Effector memory CD4-positive, alpha-beta T cell (primary cell): ENCODE measurements around the gene PADI6.

ENCODE experiments used
- DNase-seq, 3 donors: peaks; one replicate each; pipeline ENCODE4 v3.0.0-alpha.2; 2020
- H3K27ac ChIP-seq: 2 replicates; pipeline ENCODE4 v1.7.0; 2013; ENCODE audit warnings: mild to moderate bottlenecking, low read length, moderate library complexity; ENCODE audit not compliant: insufficient read depth, poor library complexity, severe bottlenecking
- H3K27me3 ChIP-seq: replicated peaks from 2 replicates; pipeline ENCODE4 v1.7.0; 2013; ENCODE audit warnings: mild to moderate bottlenecking, low read length; ENCODE audit not compliant: insufficient read depth, control insufficient read depth, poor library complexity, severe bottlenecking
- H3K36me3 ChIP-seq: 2 replicates; pipeline ENCODE4 v1.7.0; 2013; ENCODE audit warnings: mild to moderate bottlenecking, low read length, moderate library complexity; ENCODE audit not compliant: control insufficient read depth, insufficient read depth
- H3K4me1 ChIP-seq: 2 replicates; pipeline ENCODE4 v1.7.0; 2013; ENCODE audit warnings: low read length, mild to moderate bottlenecking; ENCODE audit not compliant: control insufficient read depth, insufficient read depth, poor library complexity, severe bottlenecking
- H3K4me3 ChIP-seq: 2 replicates; pipeline ENCODE4 v1.7.0; 2013; ENCODE audit warnings: low read length, low read depth, mild to moderate bottlenecking; ENCODE audit not compliant: insufficient read depth, poor library complexity, severe bottlenecking
- H3K9me3 ChIP-seq: 2 replicates; pipeline ENCODE4 v1.7.0; 2013; ENCODE audit warnings: mild to moderate bottlenecking, low read length, moderate library complexity; ENCODE audit not compliant: control insufficient read depth
- total RNA-seq, 3 donors: gene quantifications; one replicate each; lab custom pipeline; 2026; lab: John Stamatoyannopoulos, UW

PADI6 gene
- total RNA-seq, result 0 reads per million in 3 donors

DNA sequence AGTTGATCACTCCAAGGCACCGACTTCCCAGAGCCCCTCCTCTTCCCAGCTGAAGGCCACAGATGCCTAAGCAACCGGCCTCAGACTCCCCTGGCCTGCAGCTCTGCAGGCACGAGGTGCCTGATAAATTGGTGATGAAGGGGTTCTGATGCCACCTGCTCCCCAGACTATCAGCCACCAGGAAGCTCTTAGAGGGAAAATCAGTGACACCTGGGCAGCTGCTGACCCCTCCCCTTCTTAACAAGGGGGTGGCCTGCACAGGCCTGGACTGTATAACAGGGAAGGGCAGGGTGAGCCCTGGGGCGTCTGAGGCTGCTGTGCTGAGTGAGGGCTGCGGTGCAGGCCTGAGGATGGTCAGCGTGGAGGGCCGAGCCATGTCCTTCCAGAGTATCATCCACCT is at the start of gene PADI6:
PADI6 (plus strand) TSS at position 301 of the 400 bp plus-strand sequence; CDS start at position 351, 50 bp downstream.
- H3K36me3 ChIP-seq, result no peaks in the 10 kb centered on the region
- H3K9me3 ChIP-seq, result no peaks in the 10 kb centered on the region
- H3K27ac ChIP-seq, result no peak within 1 kb of the TSS
- no peak within 1 kb of the TSS for H3K4me3 ChIP-seq
- H3K4me1 ChIP-seq, result no peaks in the 10 kb centered on the region
- DNase-seq, result no peak
- no peaks in the 10 kb centered on the region for H3K27me3 ChIP-seq

GRCh38 chr1:17328855-17329254 is 43.1 kb upstream of the PADI6 start:
- DNase-seq, result no peak
- Histone ChIP-seq H3K27ac (no peak overlapping the region), H3K9me3 (no peaks in the 10 kb centered on the region), H3K27me3 (no peaks in the 10 kb centered on the region), H3K36me3 (no peaks in the 10 kb centered on the region), H3K4me3 (no peak overlapping the region), H3K4me1 (no peaks in the 10 kb centered on the region)

DNA sequence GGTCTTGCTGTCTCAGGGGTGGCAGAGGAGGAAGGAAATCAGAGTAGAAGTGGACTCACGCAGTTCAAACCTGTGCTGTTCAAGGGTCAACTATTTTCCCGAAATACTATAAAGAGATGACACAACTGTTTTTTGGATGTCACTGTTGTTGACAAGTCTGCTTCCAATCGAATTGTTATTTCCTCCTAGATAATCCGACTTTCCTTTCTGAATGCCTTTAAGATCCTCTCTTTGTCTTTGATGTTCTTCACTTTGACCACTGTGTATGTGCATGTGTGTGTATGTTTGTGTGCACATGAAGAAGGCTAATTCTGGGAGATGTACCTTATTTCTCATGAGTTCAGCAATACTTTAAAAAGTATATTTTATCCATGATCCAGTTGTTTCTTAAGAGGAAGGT is 42.4 kb upstream of the PADI6 start:
- H3K36me3 ChIP-seq, result no peaks in the 10 kb centered on the region
- no peak overlapping the region for H3K4me3 ChIP-seq
- no peak overlapping the region for H3K27ac ChIP-seq
- H3K9me3 ChIP-seq, result no peaks in the 10 kb centered on the region
- H3K27me3 ChIP-seq, result no peaks in the 10 kb centered on the region
- DNase-seq, result no peak
- H3K4me1 ChIP-seq, result no peaks in the 10 kb centered on the region

DNA sequence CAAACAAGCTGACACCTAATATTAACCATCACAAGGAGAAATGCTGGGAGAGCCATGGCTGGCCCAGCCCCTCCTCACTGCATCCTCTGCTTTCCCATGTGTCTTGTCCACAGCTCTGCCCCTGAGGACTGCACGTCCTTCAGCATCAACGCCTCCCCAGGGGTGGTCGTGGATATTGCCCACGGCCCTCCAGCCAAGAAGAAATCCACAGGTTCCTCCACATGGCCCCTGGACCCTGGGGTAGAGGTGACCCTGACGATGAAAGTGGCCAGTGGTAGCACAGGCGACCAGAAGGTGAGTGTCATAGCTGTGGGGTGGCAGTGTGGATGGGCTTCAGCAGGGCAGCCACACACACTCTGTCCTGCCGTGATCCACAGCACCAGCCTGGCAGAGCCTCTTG is 41.1 kb upstream of the PADI6 start:
- Histone ChIP-seq H3K27ac (no peak overlapping the region), H3K36me3 (no peaks in the 10 kb centered on the region), H3K9me3 (no peaks in the 10 kb centered on the region), H3K27me3 (no peaks in the 10 kb centered on the region), H3K4me1 (no peaks in the 10 kb centered on the region), H3K4me3 (no peak overlapping the region)
- no peak for DNase-seq

GRCh38 chr1:17333081-17333480 is 38.9 kb upstream of the PADI6 start:
- no peak overlapping the region for H3K27ac ChIP-seq

DNA sequence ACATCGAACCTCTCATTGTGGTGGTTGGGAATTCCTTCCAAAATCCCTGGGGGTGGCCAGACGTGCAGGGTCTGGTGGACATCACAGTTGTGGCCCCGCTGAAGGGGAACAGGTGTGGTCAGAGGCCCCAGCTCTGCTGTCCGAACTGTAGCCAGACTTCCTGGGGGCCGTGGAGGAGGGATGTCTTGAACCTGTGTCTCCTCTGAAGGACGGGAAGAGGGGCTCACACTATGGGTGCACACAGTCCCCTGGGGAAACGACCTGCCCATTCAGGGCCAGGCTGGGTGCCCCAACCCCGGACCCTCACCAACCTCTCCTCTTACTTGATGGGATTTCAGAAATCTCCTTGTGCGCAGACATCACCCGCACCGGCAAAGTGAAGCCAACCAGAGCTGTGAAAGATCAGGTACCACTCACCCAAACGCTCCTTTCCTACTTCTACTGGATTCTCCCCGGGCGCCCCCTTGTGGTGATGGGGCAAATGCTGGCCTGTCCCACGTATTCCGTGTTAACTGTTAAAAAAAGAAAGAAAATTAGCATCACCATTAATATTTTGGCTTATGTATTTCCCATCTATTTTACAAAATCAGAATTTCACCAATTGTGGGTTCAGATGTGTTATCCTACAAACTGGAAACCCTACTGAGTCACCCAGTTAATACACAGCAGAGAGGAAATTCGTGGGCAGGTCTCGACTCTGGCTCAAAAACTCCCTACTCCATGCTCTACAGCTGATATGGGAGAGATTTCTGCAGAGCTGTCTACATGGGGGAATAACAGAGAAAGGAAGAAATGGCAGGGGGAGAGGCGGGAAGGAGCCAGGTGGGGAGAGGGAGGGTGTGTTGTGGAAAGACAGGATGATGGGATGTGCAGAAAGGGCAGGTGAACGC is 35.9 kb upstream of the PADI6 start:
- H3K4me3 ChIP-seq, result no peak overlapping the region
- H3K27ac ChIP-seq, result no peak overlapping the region
- DNase-seq, result peak in 2 of 3 donors; percentile 23 to 24
- no peaks in the 10 kb centered on the region for H3K9me3 ChIP-seq
- no peaks in the 10 kb centered on the region for H3K4me1 ChIP-seq
- H3K36me3 ChIP-seq, result no peaks in the 10 kb centered on the region
- H3K27me3 ChIP-seq, result peaks cover 3% of the 10 kb centered on the region

More at GRCh38 chr1:17333081-17333480, 38.9 kb upstream of the PADI6 start:
- peaks cover 3% of the 10 kb centered on the region for H3K27me3 ChIP-seq
- no peak for DNase-seq
- no peaks in the 10 kb centered on the region for H3K9me3 ChIP-seq
- H3K4me3 ChIP-seq, result no peak overlapping the region
- no peaks in the 10 kb centered on the region for H3K36me3 ChIP-seq
- no peaks in the 10 kb centered on the region for H3K4me1 ChIP-seq

DNA sequence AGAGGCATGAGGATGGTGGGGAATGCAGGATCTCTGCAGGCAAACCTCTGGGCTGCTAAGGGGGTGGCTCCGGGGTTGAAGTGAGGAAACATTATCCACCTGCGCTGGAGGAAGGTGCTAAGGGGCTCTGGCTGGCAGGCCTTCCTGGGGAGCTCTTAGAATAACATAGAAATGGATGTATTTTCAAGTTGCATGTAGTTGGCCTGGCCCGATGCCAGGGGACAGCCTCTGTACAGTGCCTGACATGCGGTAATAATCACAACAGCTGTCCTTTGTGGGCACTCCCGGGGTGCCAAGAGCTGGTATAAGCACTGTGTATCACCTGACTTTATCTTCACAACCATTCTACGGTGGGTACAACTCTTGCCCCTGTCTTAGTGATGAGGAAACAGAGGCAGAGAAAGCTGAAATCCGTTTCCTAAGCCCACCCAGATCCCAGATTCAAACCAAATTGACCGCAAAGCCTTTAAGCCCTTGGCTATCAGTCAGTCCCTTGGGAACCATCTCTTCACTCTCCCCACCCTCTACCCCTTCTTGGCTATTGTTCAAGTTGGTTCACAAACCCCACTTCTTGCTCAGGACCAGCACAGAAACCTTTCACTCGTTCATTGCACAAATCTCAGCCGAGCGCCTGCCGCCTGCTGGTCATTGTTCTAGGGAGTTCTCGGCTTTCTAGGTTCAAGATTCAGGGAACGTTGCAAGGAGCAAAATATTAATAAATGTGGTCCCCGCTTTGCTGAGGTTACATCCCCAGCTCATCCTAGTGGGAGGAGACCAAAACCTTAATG is 33.1 kb upstream of the PADI6 start:
- Histone ChIP-seq H3K27me3 (peaks cover 3% of the 10 kb centered on the region), H3K27ac (no peak overlapping the region), H3K4me3 (no peak overlapping the region), H3K9me3 (no peaks in the 10 kb centered on the region), H3K36me3 (no peaks in the 10 kb centered on the region), H3K4me1 (no peaks in the 10 kb centered on the region)
- no peak for DNase-seq

DNA sequence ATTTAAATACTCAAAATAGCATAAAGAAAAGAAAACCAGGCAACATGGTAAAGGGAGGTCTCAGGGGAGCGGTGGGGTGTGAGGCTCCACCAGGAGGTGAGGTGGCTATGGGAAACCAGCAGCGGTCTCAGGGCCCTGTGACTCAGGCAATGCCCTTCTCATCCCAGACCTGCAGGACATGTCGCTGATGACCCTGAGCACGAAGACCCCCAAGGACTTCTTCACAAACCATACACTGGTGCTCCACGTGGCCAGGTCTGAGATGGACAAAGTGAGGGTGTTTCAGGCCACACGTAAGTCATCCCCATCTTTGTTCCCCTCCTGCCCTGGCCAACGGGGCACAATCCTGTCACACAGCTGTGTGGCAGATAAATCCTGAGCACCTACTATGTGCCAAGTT is 32.5 kb upstream of the PADI6 start:
- H3K36me3 ChIP-seq, result no peaks in the 10 kb centered on the region
- no peaks in the 10 kb centered on the region for H3K4me1 ChIP-seq
- H3K27ac ChIP-seq, result no peak overlapping the region
- H3K4me3 ChIP-seq, result no peak overlapping the region
- peaks cover 3% of the 10 kb centered on the region for H3K27me3 ChIP-seq
- H3K9me3 ChIP-seq, result no peaks in the 10 kb centered on the region
- no peak for DNase-seq

GRCh38 chr1:17340358-17340757 is 31.6 kb upstream of the PADI6 start:
- no peak overlapping the region for H3K27ac ChIP-seq
- H3K36me3 ChIP-seq, result no peaks in the 10 kb centered on the region
- H3K4me1 ChIP-seq, result no peaks in the 10 kb centered on the region
- H3K27me3 ChIP-seq, result peaks cover 3% of the 10 kb centered on the region
- H3K4me3 ChIP-seq, result no peak overlapping the region
- no peaks in the 10 kb centered on the region for H3K9me3 ChIP-seq
- DNase-seq, result no peak

GRCh38 chr1:17342014-17342441 is 30.0 kb upstream of the PADI6 start:
- H3K9me3 ChIP-seq, result no peaks in the 10 kb centered on the region
- no peak overlapping the region for H3K27ac ChIP-seq
- no peaks in the 10 kb centered on the region for H3K27me3 ChIP-seq
- no peaks in the 10 kb centered on the region for H3K4me1 ChIP-seq
- H3K4me3 ChIP-seq, result no peak overlapping the region
- H3K36me3 ChIP-seq, result no peaks in the 10 kb centered on the region
- no peak for DNase-seq
